ENCODE measurements around the gene ZNHIT6.

Gene ZNHIT6

DNA sequence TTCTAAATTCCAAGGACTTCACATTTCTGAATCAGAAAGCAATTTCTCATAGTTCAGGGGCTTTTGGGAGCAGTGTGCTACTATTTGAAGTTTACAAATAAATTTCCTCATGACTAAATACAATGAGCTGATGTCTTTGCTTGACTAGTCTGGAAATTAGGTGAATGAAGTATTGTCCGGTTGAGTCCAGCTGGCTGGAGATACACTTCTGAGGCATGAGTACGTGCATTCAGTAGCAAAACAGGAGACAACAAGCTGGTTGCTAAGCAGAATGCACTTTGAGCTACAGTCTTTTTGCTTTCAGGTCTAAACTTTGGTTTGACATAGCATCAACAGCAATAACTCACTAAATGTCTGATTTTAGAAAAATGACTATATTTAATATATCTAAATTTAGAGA, 27.1 kb downstream of the ZNHIT6 start:
- H3K27me3 ChIP-seq (ENCODE audit: control insufficient read depth in 3 of 3, insufficient read depth in 3 of 3, low read depth in 1 of 3, low read length in 3 of 3) = no peaks in the 10 kb centered on the region
- H3K18ac ChIP-seq (ENCODE audit: low read length) = no peak overlapping the region
- no peak overlapping the region for H4K8ac ChIP-seq (ENCODE audit: low read depth, low read length)
- H4K91ac ChIP-seq (ENCODE audit: low read depth, low read length, poor library complexity) = no peak overlapping the region
- no peak overlapping the region for H3K9ac ChIP-seq (ENCODE audit: low read depth, low read length, poor library complexity)
- H2AFZ ChIP-seq (ENCODE audit: low read length) = no peak overlapping the region
- no peak overlapping the region for H3K27ac ChIP-seq (replicated peaks; ENCODE audit: low read length)
- DNase-seq (ENCODE audit: low spot score) = peak; percentile 9
- H3K4me1 ChIP-seq (ENCODE audit: control insufficient read depth in 2 of 2, insufficient read depth in 1 of 2, low read depth in 1 of 2, low read length in 2 of 2) = peaks cover 0 to 10% of the 10 kb centered on the region in 2 donors
- peaks cover 0 to 6% of the 10 kb centered on the region in 2 donors for H3K9me3 ChIP-seq (replicated peaks in 1 of 2; ENCODE audit: control insufficient read depth in 2 of 2, insufficient read depth in 1 of 2, low read depth in 1 of 2, low read length in 2 of 2)
- H3K4ac ChIP-seq (ENCODE audit: low read length) = no peak overlapping the region
- H3K14ac ChIP-seq (ENCODE audit: low read length) = no peak overlapping the region
- no peak overlapping the region for H3K4me2 ChIP-seq (ENCODE audit: insufficient read depth, low read length, poor library complexity, severe bottlenecking)
- H2BK120ac ChIP-seq (ENCODE audit: low read depth, low read length) = no peak overlapping the region
- H3K4me3 ChIP-seq (ENCODE audit: low read length in 2 of 2) = no peak overlapping the region
- H3K79me1 ChIP-seq (ENCODE audit: low read depth, low read length) = peaks cover 3% of the 10 kb centered on the region
- H2BK15ac ChIP-seq (ENCODE audit: low read length) = no peak overlapping the region
- no peak overlapping the region for H2BK5ac ChIP-seq (ENCODE audit: low read length)
- H3K36me3 ChIP-seq (replicated peaks in 1 of 2; ENCODE audit: control insufficient read depth in 2 of 2, insufficient read depth in 2 of 2, low read length in 2 of 2) = peaks cover 4 to 57% of the 10 kb centered on the region in 2 donors
- WGBS, 2 donors (ENCODE audit: extremely low coverage in 2 of 2, insufficient read length in 2 of 2, insufficient replicate concordance in 1 of 2) = no CpG with 5 or more reads among the region's 2 CpGs
- H3K23ac ChIP-seq (ENCODE audit: low read depth, low read length, poor library complexity) = no peak overlapping the region
- H2AK5ac ChIP-seq (ENCODE audit: low read depth, low read length) = no peak overlapping the region
- H2BK12ac ChIP-seq (ENCODE audit: low read length) = no peak overlapping the region

DNA sequence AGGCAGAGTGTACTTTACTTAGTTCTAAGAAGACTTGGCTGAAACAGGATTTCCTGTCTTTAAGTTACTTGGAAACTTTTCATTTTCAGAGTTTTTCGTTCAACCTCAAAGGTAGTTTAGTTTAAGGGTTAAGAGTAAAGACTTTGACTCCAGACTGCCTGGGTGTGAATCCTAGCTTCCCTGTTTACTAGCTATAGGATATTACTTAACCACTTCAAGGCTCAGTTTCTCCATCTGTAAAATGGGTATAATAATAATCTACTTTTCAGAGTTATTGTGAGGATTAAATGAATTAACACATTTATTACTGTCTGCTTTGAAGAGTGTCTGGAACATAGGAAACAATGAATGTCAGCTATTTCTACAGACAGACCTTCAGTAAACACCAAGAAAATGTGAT, 30.0 kb downstream of the ZNHIT6 start:
- H2AFZ ChIP-seq (ENCODE audit: low read length) = no peak overlapping the region
- H2BK12ac ChIP-seq (ENCODE audit: low read length) = no peak overlapping the region
- H3K79me1 ChIP-seq (ENCODE audit: low read depth, low read length) = no peaks in the 10 kb centered on the region
- WGBS, 2 donors (ENCODE audit: extremely low coverage in 2 of 2, insufficient read length in 2 of 2, insufficient replicate concordance in 1 of 2) = no CpG with 5 or more reads among the region's 1 CpG
- H3K23ac ChIP-seq (ENCODE audit: low read depth, low read length, poor library complexity) = no peak overlapping the region
- peaks cover 4 to 74% of the 10 kb centered on the region in 2 donors for H3K36me3 ChIP-seq (replicated peaks in 1 of 2; ENCODE audit: control insufficient read depth in 2 of 2, insufficient read depth in 2 of 2, low read length in 2 of 2)
- no peak overlapping the region for H3K4me3 ChIP-seq (ENCODE audit: low read length in 2 of 2)
- H3K27me3 ChIP-seq (ENCODE audit: control insufficient read depth in 3 of 3, insufficient read depth in 3 of 3, low read depth in 1 of 3, low read length in 3 of 3) = no peaks in the 10 kb centered on the region
- H2BK15ac ChIP-seq (ENCODE audit: low read length) = no peak overlapping the region
- no peak overlapping the region for H3K14ac ChIP-seq (ENCODE audit: low read length)
- H3K4me1 ChIP-seq (ENCODE audit: control insufficient read depth in 2 of 2, insufficient read depth in 1 of 2, low read depth in 1 of 2, low read length in 2 of 2) = peaks cover 0 to 10% of the 10 kb centered on the region in 2 donors
- no peak overlapping the region for H2BK120ac ChIP-seq (ENCODE audit: low read depth, low read length)
- H3K9ac ChIP-seq (ENCODE audit: low read depth, low read length, poor library complexity) = no peak overlapping the region
- H3K9me3 ChIP-seq (replicated peaks in 1 of 2; ENCODE audit: control insufficient read depth in 2 of 2, insufficient read depth in 1 of 2, low read depth in 1 of 2, low read length in 2 of 2) = peaks cover 0 to 6% of the 10 kb centered on the region in 2 donors
- H3K4ac ChIP-seq (ENCODE audit: low read length) = no peak overlapping the region
- H3K18ac ChIP-seq (ENCODE audit: low read length) = no peak overlapping the region
- H3K27ac ChIP-seq (replicated peaks; ENCODE audit: low read length) = no peak overlapping the region
- no peak for DNase-seq (ENCODE audit: low spot score)
- H3K4me2 ChIP-seq (ENCODE audit: insufficient read depth, low read length, poor library complexity, severe bottlenecking) = no peak overlapping the region
- H2BK5ac ChIP-seq (ENCODE audit: low read length) = no peak overlapping the region
- H2AK5ac ChIP-seq (ENCODE audit: low read depth, low read length) = no peak overlapping the region
- no peak overlapping the region for H4K8ac ChIP-seq (ENCODE audit: low read depth, low read length)
- H4K91ac ChIP-seq (ENCODE audit: low read depth, low read length, poor library complexity) = no peak overlapping the region

DNA sequence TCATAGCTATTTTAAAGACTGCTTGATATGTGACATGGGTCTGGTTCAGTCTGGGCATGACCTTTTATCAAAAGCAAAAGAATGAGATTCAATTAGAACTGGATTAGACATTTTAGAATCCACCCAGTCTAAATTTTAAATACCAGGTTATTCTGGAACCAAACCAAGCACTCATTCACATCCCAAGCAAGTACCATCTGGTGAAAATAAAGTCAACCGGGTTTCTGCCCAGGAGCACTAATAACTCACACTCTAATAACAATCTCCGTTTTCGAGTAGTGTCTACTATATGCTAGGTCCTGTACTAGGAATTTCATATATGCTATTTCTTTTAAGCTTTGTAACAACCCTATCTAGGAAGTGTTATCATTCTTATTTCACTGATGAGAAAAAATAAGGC, 30.6 kb downstream of the ZNHIT6 start:
- Histone ChIP-seq H3K9ac (ENCODE audit: low read depth, low read length, poor library complexity) (no peak overlapping the region), H3K14ac (ENCODE audit: low read length) (no peak overlapping the region), H2AK5ac (ENCODE audit: low read depth, low read length) (no peak overlapping the region), H2BK12ac (ENCODE audit: low read length) (no peak overlapping the region), H3K23ac (ENCODE audit: low read depth, low read length, poor library complexity) (no peak overlapping the region), H2BK15ac (ENCODE audit: low read length) (no peak overlapping the region), H3K79me1 (ENCODE audit: low read depth, low read length) (no peaks in the 10 kb centered on the region), H3K27me3 (ENCODE audit: control insufficient read depth in 3 of 3, insufficient read depth in 3 of 3, low read depth in 1 of 3, low read length in 3 of 3) (no peaks in the 10 kb centered on the region), H4K91ac (ENCODE audit: low read depth, low read length, poor library complexity) (no peak overlapping the region), H3K27ac (replicated peaks; ENCODE audit: low read length) (no peak overlapping the region), H3K4ac (ENCODE audit: low read length) (no peak overlapping the region), H3K4me1 (ENCODE audit: control insufficient read depth in 2 of 2, insufficient read depth in 1 of 2, low read depth in 1 of 2, low read length in 2 of 2) (peaks cover 0 to 10% of the 10 kb centered on the region in 2 donors), H2AFZ (ENCODE audit: low read length) (no peak overlapping the region), H2BK120ac (ENCODE audit: low read depth, low read length) (no peak overlapping the region), H2BK5ac (ENCODE audit: low read length) (no peak overlapping the region), H3K36me3 (replicated peaks in 1 of 2; ENCODE audit: control insufficient read depth in 2 of 2, insufficient read depth in 2 of 2, low read length in 2 of 2) (peaks cover 4 to 76% of the 10 kb centered on the region in 2 donors), H4K8ac (ENCODE audit: low read depth, low read length) (no peak overlapping the region), H3K4me3 (ENCODE audit: low read length in 2 of 2) (no peak overlapping the region), H3K18ac (ENCODE audit: low read length) (no peak overlapping the region), H3K4me2 (ENCODE audit: insufficient read depth, low read length, poor library complexity, severe bottlenecking) (no peak overlapping the region), H3K9me3 (replicated peaks in 1 of 2; ENCODE audit: control insufficient read depth in 2 of 2, insufficient read depth in 1 of 2, low read depth in 1 of 2, low read length in 2 of 2) (peaks cover 0 to 6% of the 10 kb centered on the region in 2 donors)
- DNase-seq (ENCODE audit: low spot score) = no peak
- no CpG with 5 or more reads among the region's 3 CpGs for WGBS, 2 donors (ENCODE audit: extremely low coverage in 2 of 2, insufficient read length in 2 of 2, insufficient replicate concordance in 1 of 2)

DNA sequence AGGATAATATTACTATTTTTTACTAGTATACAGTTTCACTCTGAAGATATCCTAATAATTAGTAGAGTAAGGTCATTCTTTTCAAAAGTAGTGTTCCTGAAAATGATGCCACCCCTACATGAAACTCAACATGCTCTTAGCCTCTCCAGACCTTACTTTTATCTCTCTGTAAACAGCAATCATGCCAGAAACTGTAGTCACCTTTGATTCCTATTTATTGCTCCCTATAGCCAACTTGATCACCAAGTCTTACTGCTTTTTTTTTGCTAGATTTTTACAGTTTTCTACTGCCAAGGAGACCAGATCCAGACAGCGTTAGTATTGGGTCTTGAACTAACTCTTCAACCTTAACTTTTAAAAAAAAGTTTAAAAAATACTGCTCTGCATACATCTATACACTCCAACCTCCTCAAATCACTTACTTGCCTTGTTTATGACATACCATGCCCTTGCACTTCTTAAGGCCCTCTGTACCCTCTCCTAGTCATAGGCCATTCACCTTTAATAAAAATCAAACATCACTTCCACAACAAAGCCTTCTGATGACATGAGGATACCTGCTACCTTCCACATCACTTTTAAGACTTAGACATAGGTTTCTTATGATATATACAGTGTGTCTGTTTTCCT, 36.1 kb downstream of the ZNHIT6 start:
- H3K4ac ChIP-seq (ENCODE audit: low read length) = no peak overlapping the region
- no peaks in the 10 kb centered on the region for H3K4me1 ChIP-seq (ENCODE audit: control insufficient read depth in 2 of 2, insufficient read depth in 1 of 2, low read depth in 1 of 2, low read length in 2 of 2)
- no peak overlapping the region for H2BK5ac ChIP-seq (ENCODE audit: low read length)
- no peak overlapping the region for H2AFZ ChIP-seq (ENCODE audit: low read length)
- H2BK15ac ChIP-seq (ENCODE audit: low read length) = no peak overlapping the region
- H4K91ac ChIP-seq (ENCODE audit: low read depth, low read length, poor library complexity) = no peak overlapping the region
- no peak overlapping the region for H3K27ac ChIP-seq (replicated peaks; ENCODE audit: low read length)
- no peak overlapping the region for H3K4me2 ChIP-seq (ENCODE audit: insufficient read depth, low read length, poor library complexity, severe bottlenecking)
- H2AK5ac ChIP-seq (ENCODE audit: low read depth, low read length) = no peak overlapping the region
- no peak overlapping the region for H4K8ac ChIP-seq (ENCODE audit: low read depth, low read length)
- H3K27me3 ChIP-seq (ENCODE audit: control insufficient read depth in 3 of 3, insufficient read depth in 3 of 3, low read depth in 1 of 3, low read length in 3 of 3) = no peaks in the 10 kb centered on the region
- H3K14ac ChIP-seq (ENCODE audit: low read length) = no peak overlapping the region
- peaks cover 2 to 86% of the 10 kb centered on the region in 2 donors for H3K36me3 ChIP-seq (replicated peaks in 1 of 2; ENCODE audit: control insufficient read depth in 2 of 2, insufficient read depth in 2 of 2, low read length in 2 of 2)
- no peak overlapping the region for H3K4me3 ChIP-seq (ENCODE audit: low read length in 2 of 2)
- H3K79me1 ChIP-seq (ENCODE audit: low read depth, low read length) = no peaks in the 10 kb centered on the region
- H3K9me3 ChIP-seq (replicated peaks in 1 of 2; ENCODE audit: control insufficient read depth in 2 of 2, insufficient read depth in 1 of 2, low read depth in 1 of 2, low read length in 2 of 2) = no peaks in the 10 kb centered on the region
- no peak overlapping the region for H2BK120ac ChIP-seq (ENCODE audit: low read depth, low read length)
- DNase-seq (ENCODE audit: low spot score) = no peak
- no peak overlapping the region for H3K23ac ChIP-seq (ENCODE audit: low read depth, low read length, poor library complexity)
- no CpG with 5 or more reads among the region's 1 CpG for WGBS, 2 donors (ENCODE audit: extremely low coverage in 2 of 2, insufficient read length in 2 of 2, insufficient replicate concordance in 1 of 2)
- H3K9ac ChIP-seq (ENCODE audit: low read depth, low read length, poor library complexity) = no peak overlapping the region
- H3K18ac ChIP-seq (ENCODE audit: low read length) = no peak overlapping the region
- H2BK12ac ChIP-seq (ENCODE audit: low read length) = no peak overlapping the region
